ENCODE data around the gene INTS6L. TPM values are rescaled to one million over a fixed set of nuclear protein-coding genes. Genes with fewer than 3 reads are reported as not detected.

Gene INTS6L
- total and polyA plus RNA-seq, 2 of the 8 experiments (the other 6 are each of a cell fraction or from before 2014, with no cell fraction given), result 4.1 to 5.2 TPM

Other genes with a start within 250 kb of the INTS6L start
- gene ETDC, start 211.2 kb upstream of the INTS6L start, total RNA-seq (2021; fragmentation: NEBNext Ultra II Directional; extraction: Animal tissue kit (Norgen Biotek cat#: 25700)), result not detected in 2 replicates
- not detected in 2 replicates for gene ETDC, start 211.2 kb upstream of the INTS6L start, polyA plus RNA-seq (2011; rRNA removed)
- gene ZNF75D, start 176.6 kb upstream of the INTS6L start, total RNA-seq (2021; fragmentation: NEBNext Ultra II Directional; extraction: Animal tissue kit (Norgen Biotek cat#: 25700)), result 6.0 and 6.6 TPM in 2 replicates
- gene ZNF75D, start 176.6 kb upstream of the INTS6L start, polyA plus RNA-seq (2011; rRNA removed), result 4.6 and 7.4 TPM in 2 replicates
- gene ZNF449, start 175.9 kb upstream of the INTS6L start, total RNA-seq (2021; fragmentation: NEBNext Ultra II Directional; extraction: Animal tissue kit (Norgen Biotek cat#: 25700)), result 5.8 and 6.7 TPM in 2 replicates
- gene ZNF449, start 175.9 kb upstream of the INTS6L start, polyA plus RNA-seq (2011; rRNA removed), result 1.4 and 2.9 TPM in 2 replicates
- gene SMIM10L2A, start 98.7 kb upstream of the INTS6L start, total RNA-seq (2021; fragmentation: NEBNext Ultra II Directional; extraction: Animal tissue kit (Norgen Biotek cat#: 25700)), result 5.0 TPM in 2 replicates
- 7.5 and 10.7 TPM in 2 replicates for gene SMIM10L2A, start 98.7 kb upstream of the INTS6L start, polyA plus RNA-seq (2011; rRNA removed)
- not detected in 2 replicates for gene CT45A1, start 193.0 kb downstream of the INTS6L start, total RNA-seq (2021; fragmentation: NEBNext Ultra II Directional; extraction: Animal tissue kit (Norgen Biotek cat#: 25700))
- gene CT45A1, start 193.0 kb downstream of the INTS6L start, polyA plus RNA-seq (2011; rRNA removed), result not detected in 2 replicates
- gene CT45A3, start 247.5 kb downstream of the INTS6L start, total RNA-seq (2021; fragmentation: NEBNext Ultra II Directional; extraction: Animal tissue kit (Norgen Biotek cat#: 25700)), result not detected in 2 replicates
- gene CT45A3, start 247.5 kb downstream of the INTS6L start, polyA plus RNA-seq (2011; rRNA removed), result not detected in 2 replicates